PFSK-1 (cell line): ENCODE measurements around the gene C2orf72.

Experiments used
- FOXP2 ChIP-seq: optimal IDR thresholded peaks from 2 replicates; pipeline ENCODE3; 2011; ENCODE audit warnings: borderline replicate concordance, control low read depth, inconsistent platforms; ENCODE audit not compliant: insufficient read depth; ENCODE audit errors: extremely low read length, extremely low read depth
- POLR2AphosphoS5 ChIP-seq: IDR thresholded peaks from 2 replicates; pipeline ENCODE4 v1.6.1; 2012; ENCODE audit warnings: low read depth, mild to moderate bottlenecking, control low read depth, low read length, moderate library complexity
- TF ChIP-seq, protein P1 (sequence below), 2 experiments: IDR thresholded peaks; 2 replicates each; pipeline versions ENCODE4 v1.6.1 to v1.8.0; 2011 to 2012; ENCODE audit warnings: low read depth in 2 of 2, low read length in 2 of 2, control low read depth in 1 of 2, inconsistent platforms in 1 of 2, mild to moderate bottlenecking in 1 of 2, moderate library complexity in 1 of 2; ENCODE audit not compliant: insufficient read depth in 1 of 2

DNA sequence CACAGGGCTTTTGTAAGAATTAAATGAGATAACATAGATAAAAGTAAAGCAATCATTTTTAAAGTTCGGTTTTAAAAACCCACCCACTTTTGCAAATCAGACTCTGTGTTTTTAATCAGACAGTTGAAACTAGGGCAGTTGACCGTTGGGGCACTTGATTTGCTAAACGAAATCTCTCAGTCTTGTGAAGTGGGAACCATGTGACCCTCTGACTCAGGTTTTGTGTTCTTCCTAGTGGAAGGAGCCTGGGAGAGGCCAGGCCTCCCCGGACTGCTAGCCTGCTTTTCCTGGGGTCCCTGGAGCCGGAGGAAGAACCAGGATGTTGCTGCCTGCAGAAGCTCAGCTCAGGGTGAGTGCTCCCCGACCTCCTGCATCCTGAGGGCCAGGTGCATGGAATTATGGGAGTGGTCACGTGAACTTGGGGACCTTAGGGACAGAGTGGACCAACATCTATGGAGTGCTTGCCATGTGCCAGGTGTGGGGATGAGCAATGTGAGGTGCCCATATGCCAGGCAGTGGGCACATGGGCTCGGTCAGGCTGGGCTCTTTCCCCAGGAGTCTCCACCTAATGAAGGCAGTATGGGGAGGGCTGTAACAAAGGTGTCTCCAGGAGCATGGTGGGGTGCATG, 3.9 kb downstream of the C2orf72 start:
- TF ChIP-seq, protein P1, sequence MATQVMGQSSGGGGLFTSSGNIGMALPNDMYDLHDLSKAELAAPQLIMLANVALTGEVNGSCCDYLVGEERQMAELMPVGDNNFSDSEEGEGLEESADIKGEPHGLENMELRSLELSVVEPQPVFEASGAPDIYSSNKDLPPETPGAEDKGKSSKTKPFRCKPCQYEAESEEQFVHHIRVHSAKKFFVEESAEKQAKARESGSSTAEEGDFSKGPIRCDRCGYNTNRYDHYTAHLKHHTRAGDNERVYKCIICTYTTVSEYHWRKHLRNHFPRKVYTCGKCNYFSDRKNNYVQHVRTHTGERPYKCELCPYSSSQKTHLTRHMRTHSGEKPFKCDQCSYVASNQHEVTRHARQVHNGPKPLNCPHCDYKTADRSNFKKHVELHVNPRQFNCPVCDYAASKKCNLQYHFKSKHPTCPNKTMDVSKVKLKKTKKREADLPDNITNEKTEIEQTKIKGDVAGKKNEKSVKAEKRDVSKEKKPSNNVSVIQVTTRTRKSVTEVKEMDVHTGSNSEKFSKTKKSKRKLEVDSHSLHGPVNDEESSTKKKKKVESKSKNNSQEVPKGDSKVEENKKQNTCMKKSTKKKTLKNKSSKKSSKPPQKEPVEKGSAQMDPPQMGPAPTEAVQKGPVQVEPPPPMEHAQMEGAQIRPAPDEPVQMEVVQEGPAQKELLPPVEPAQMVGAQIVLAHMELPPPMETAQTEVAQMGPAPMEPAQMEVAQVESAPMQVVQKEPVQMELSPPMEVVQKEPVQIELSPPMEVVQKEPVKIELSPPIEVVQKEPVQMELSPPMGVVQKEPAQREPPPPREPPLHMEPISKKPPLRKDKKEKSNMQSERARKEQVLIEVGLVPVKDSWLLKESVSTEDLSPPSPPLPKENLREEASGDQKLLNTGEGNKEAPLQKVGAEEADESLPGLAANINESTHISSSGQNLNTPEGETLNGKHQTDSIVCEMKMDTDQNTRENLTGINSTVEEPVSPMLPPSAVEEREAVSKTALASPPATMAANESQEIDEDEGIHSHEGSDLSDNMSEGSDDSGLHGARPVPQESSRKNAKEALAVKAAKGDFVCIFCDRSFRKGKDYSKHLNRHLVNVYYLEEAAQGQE (IDR thresholded peaks at IDR 0.05; ENCODE audit: insufficient read depth in 1 of 2, low read depth in 2 of 2, low read length in 2 of 2) = no peak
- no peak for TF ChIP-seq POLR2AphosphoS5
- TF ChIP-seq FOXP2 = no peak
